Transverse colon (tissue), 4 donors: ENCODE results near the gene LEPR. TPM values are rescaled to one million over a fixed set of nuclear protein-coding genes. Genes with fewer than 3 reads are reported as not detected.

ENCODE experiments used
- DNase-seq: peaks from one replicate; pipeline ENCODE4 v3.0.0-alpha.2; 2019
- H3K27ac ChIP-seq, 4 donors: fragments of 200-600 bp; sonication (generic); 2 replicates each; pipeline ENCODE4 v1.5.1; 2016 to 2018; ENCODE audit warnings: inconsistent platforms in 4 of 4
- H3K27me3 ChIP-seq: fragments of 200-600 bp; sonication (generic); 2 replicates; pipeline ENCODE4 v1.5.1; 2017; ENCODE audit warnings: inconsistent platforms
- H3K36me3 ChIP-seq, 4 donors: fragments of 200-600 bp; sonication (generic); 2 replicates each; pipeline ENCODE4 v1.5.1; 2017 to 2019; ENCODE audit warnings: inconsistent platforms in 4 of 4
- H3K4me1 ChIP-seq, 4 donors: fragments of 200-600 bp; sonication (generic); 2 replicates each; pipeline ENCODE4 v1.5.1; 2017 to 2020; ENCODE audit warnings: inconsistent platforms in 4 of 4
- H3K4me3 ChIP-seq, 4 donors: fragments of 200-600 bp; sonication (generic); 1 replicate in 1 of 4; 2 replicates in 3 of 4; pipeline versions ENCODE4 v1.5.1 to v1.6.1; 2017 to 2019; ENCODE audit warnings: inconsistent platforms in 4 of 4
- H3K9me3 ChIP-seq, 2 donors: fragments of 200-600 bp; sonication (generic); 2 replicates each; pipeline ENCODE4 v1.5.1; 2017 to 2019; ENCODE audit warnings: inconsistent platforms in 2 of 2
- EP300 ChIP-seq: sonication (generic); formaldehyde crosslinking; IDR thresholded peaks from one replicate; pipeline ENCODE4 v1.6.1; 2017; ENCODE audit warnings: antibody characterized with exemption, low read depth
- POLR2A ChIP-seq: fragments of 450-650 bp; IDR thresholded peaks from one replicate; pipeline ENCODE4 v1.6.1; 2016; ENCODE audit warnings: antibody characterized with exemption, mild to moderate bottlenecking, moderate library complexity
- POLR2AphosphoS5 ChIP-seq, 3 donors: sonication (generic); formaldehyde crosslinking; IDR thresholded peaks; one replicate each; pipeline ENCODE4 v1.6.1; 2016; ENCODE audit warnings: antibody characterized with exemption in 3 of 3
- WGBS, 2 donors: methylation state at CpG; one replicate each; pipeline ENCODE4 v1.1.5; 2018; ENCODE audit warnings: low coverage in 1 of 2; 5-methylcytosine and 5-hydroxymethylcytosine counted together
- in situ Hi-C, 4 donors: fragments of 200-750 bp; cut with MboI; loops; one replicate each; pipeline versions ENCODE4 v1.15.0 to v1.15.1; 2017; ENCODE audit warnings: low sequenced_read_pairs in 3 of 4, low pct_ligation_motif_present in 1 of 4, low pct_unique_long_range_greater_than_20kb in 1 of 4
- intact Hi-C: fragments of 100-400 bp; cut with DNase I; formaldehyde crosslinking; loops from one replicate; pipeline ENCODE4 v1.15.1; 2023; ENCODE audit warnings: low total_unique reads
- total RNA-seq, 4 donors: library from RNA; depleted of rRNA; stranded (reverse); fragments of >200 nt; gene quantifications; one replicate each; pipeline ENCODE4 v1.1.0, GENCODE V29; 2016
- TF ChIP-seq, protein P1 (sequence below), 5 experiments: fragments of 200-600 bp in 3 of 5; fragments of 450-650 bp in 2 of 5; sonication (generic) in 3 of 5; IDR thresholded peaks; 1 replicate in 2 of 5; 2 replicates in 3 of 5; pipeline ENCODE4 v1.5.1; 2016 to 2017; ENCODE audit warnings: antibody characterized with exemption in 5 of 5, inconsistent platforms in 3 of 5, mild to moderate bottlenecking in 2 of 5, moderate library complexity in 1 of 5

LEPR gene
- total RNA-seq, 4 donors from 2014 or later: 0.37 to 8.4 (median 1.5) TPM

DNA sequence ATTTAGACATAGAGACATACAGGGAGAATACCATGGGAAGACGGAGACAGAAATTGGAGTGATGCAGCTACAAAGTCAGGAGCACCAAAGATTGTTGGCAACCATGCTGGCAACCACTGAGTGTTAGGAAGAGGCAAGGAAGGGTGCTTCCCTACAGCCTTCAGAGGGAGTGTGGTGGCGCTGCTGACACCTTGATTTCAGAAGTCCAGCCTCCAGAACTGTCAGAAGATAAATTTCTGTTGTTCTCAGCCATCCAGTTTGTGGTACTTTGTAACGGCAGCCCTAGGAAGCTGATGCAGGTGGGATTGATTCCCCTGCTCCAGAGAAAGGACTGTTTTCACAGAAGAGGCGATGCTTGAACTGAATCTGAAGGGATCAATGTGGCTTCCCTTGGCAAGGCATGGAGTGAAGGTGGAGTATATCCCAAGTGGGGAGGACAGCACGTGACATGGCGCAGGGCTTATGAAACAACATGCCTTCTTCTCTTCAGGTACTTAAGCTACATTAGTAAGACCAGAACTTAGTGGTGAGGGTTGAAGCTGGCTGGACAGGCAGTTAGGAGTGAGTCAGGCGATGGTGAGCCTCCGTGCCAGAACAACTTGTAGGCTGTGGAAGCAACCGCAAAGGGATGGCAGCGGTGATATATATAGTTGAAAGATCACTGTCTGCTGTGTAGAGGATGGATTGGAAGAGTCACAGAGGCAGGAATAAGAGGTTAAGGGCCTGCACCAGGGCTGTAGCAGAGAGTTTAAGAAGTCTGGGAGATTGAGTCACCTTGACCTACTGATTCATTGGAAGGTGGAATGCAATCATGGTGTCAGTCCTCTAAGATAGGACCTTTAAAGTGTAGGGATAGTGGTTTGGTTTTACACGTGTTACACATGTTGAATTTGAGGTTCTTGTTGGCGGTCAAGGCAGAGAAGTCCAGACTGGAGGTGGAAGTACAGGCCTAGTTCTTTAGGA is 2.1 kb downstream of the LEPR start:
- in situ Hi-C loops (loop anchor here in 2 of 4 donors (25.0 kb wide), 2 partner anchors 335 to 360 kb away; no protein-coding TSS in a partner anchor), intact Hi-C loops (no loop called here)
- no peaks in the 10 kb centered on the region for H3K9me3 ChIP-seq
- TF ChIP-seq POLR2A (no peak), EP300 (no peak), POLR2AphosphoS5 (IDR thresholded peaks at IDR 0.05) (no peak)
- TF ChIP-seq, protein P1, sequence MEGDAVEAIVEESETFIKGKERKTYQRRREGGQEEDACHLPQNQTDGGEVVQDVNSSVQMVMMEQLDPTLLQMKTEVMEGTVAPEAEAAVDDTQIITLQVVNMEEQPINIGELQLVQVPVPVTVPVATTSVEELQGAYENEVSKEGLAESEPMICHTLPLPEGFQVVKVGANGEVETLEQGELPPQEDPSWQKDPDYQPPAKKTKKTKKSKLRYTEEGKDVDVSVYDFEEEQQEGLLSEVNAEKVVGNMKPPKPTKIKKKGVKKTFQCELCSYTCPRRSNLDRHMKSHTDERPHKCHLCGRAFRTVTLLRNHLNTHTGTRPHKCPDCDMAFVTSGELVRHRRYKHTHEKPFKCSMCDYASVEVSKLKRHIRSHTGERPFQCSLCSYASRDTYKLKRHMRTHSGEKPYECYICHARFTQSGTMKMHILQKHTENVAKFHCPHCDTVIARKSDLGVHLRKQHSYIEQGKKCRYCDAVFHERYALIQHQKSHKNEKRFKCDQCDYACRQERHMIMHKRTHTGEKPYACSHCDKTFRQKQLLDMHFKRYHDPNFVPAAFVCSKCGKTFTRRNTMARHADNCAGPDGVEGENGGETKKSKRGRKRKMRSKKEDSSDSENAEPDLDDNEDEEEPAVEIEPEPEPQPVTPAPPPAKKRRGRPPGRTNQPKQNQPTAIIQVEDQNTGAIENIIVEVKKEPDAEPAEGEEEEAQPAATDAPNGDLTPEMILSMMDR (IDR thresholded peaks at IDR 0.05): no peak
- peak overlapping the region in 2 of 4 donors; percentile 96 to 99 for H3K27ac ChIP-seq
- H3K36me3 ChIP-seq: peaks cover 0 to 19% (median 8%) of the 10 kb centered on the region in 4 donors
- H3K27me3 ChIP-seq: no peaks in the 10 kb centered on the region
- DNase-seq: no peak
- peak overlapping the region in 1 of 4 donors; percentile 99 for H3K4me3 ChIP-seq
- peaks cover 8 to 33% (median 13%) of the 10 kb centered on the region in 4 donors for H3K4me1 ChIP-seq
- 80 to 96% methylated on average over 1 to 12 of the region's 12 CpGs for WGBS, 2 donors

DNA sequence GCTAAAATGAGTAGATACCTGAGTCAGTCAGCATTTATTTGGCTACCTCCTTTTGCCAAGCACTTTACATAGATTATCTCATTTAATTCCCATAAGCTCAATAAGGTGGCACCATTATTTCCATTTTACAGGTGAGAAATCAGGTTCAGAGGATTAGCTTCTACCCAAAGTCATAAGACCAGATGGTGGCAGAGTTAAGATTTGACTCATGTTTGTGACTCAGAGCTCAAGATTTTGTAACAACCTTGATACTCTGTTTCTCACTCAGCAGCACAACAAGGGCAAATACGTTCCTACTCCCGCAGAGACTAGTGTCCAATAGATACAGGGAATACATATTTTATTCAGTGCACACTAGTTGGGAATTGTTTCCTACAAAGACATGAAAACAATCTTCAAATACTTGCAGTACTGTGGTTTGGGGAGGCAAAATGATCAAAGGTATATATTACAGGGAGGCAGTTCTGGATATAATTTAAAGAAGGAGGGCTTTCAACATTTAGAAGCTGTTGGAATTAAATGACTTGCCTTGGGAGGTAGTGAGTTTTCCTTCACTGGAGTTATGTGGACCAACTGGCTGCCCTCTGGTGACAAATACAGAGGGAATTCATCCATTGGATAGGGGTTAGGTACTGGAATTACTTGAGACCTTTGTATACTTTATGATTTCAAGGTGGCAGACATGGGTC is 3.6 kb downstream of the LEPR start:
- TF ChIP-seq, protein P1 (IDR thresholded peaks at IDR 0.05): no peak
- TF ChIP-seq POLR2A: no peak
- no peak for TF ChIP-seq EP300
- TF ChIP-seq POLR2AphosphoS5 (IDR thresholded peaks at IDR 0.05): no peak
- H3K4me1 ChIP-seq: peaks cover 8 to 32% (median 13%) of the 10 kb centered on the region in 4 donors
- 91% methylated on average over 2 of the region's 2 CpGs; no CpG with 5 or more reads in 1 of the 2 donors for WGBS, 2 donors
- peaks cover 0 to 30% (median 14%) of the 10 kb centered on the region in 4 donors for H3K36me3 ChIP-seq
- no peaks in the 10 kb centered on the region for H3K9me3 ChIP-seq
- intact Hi-C loops: no loop called here
- H3K27ac ChIP-seq: no peak overlapping the region
- in situ Hi-C loops: loop anchor here in 2 of 4 donors (25.0 kb wide), 2 partner anchors 337 to 362 kb away; no protein-coding TSS in a partner anchor
- no peak overlapping the region for H3K4me3 ChIP-seq
- DNase-seq: no peak
- H3K27me3 ChIP-seq: no peaks in the 10 kb centered on the region

DNA sequence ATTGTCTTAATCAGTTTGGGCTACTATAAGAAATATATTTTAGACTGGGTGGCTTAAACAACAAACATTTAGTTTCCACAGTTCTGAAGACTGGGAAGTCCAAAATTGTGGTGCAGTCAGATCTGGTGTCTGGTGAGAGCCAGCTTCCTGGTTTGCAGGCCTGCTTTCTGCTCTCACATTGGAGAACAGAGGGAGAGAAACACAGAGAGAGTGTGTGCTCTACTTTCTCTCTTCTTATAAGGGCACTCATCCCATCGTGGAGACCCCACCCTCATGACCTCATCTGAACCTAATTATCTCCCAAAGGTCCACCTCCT is 4.1 kb downstream of the LEPR start:
- intact Hi-C loops (no loop called here), in situ Hi-C loops (loop anchor here in 2 of 4 donors (25.0 kb wide), 2 partner anchors 337 to 362 kb away; no protein-coding TSS in a partner anchor)
- Histone ChIP-seq H3K36me3 (peaks cover 0 to 33% (median 14%) of the 10 kb centered on the region in 4 donors), H3K4me3 (no peak overlapping the region), H3K9me3 (no peaks in the 10 kb centered on the region), H3K4me1 (peaks cover 8 to 27% (median 13%) of the 10 kb centered on the region in 4 donors), H3K27ac (no peak overlapping the region), H3K27me3 (no peaks in the 10 kb centered on the region)
- TF ChIP-seq POLR2A (no peak), EP300 (no peak), POLR2AphosphoS5 (IDR thresholded peaks at IDR 0.05) (no peak)
- TF ChIP-seq, protein P1 (IDR thresholded peaks at IDR 0.05): no peak
- no peak for DNase-seq
- WGBS, 2 donors: 65% methylated on average over 1 of the region's 1 CpG; no CpG with 5 or more reads in 1 of the 2 donors

DNA sequence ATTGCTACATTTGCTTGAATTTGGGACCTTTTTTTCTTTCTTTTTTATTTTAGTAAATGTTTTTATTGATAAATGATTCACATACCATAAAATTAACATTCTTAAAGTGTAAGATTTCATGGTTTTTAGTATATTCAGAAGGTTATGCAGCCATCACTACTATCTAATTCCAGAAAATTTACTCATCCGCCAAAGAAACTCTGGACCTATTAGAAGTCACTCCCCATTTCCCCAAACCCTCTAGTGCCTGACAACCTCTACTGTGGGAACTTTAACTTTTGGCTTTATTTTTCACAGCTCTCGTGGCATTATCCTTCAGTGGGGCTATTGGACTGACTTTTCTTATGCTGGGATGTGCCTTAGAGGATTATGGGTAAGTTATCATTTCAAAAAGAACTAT is 4.5 kb downstream of the LEPR start:
- H3K27me3 ChIP-seq: no peaks in the 10 kb centered on the region
- TF ChIP-seq POLR2AphosphoS5 (IDR thresholded peaks at IDR 0.05): no peak
- no peak for TF ChIP-seq EP300
- TF ChIP-seq POLR2A: no peak
- TF ChIP-seq, protein P1 (IDR thresholded peaks at IDR 0.05): no peak
- in situ Hi-C loops (loop anchor here in 2 of 4 donors (25.0 kb wide), 1 partner anchor 262 kb away; no protein-coding TSS in a partner anchor), intact Hi-C loops (no loop called here)
- peaks cover 0 to 33% (median 14%) of the 10 kb centered on the region in 4 donors for H3K36me3 ChIP-seq
- no peak overlapping the region for H3K4me3 ChIP-seq
- 88 to 100% methylated on average over 2 of the region's 2 CpGs for WGBS, 2 donors
- H3K27ac ChIP-seq: no peak overlapping the region
- no peak for DNase-seq
- no peaks in the 10 kb centered on the region for H3K9me3 ChIP-seq
- peaks cover 8 to 25% (median 13%) of the 10 kb centered on the region in 4 donors for H3K4me1 ChIP-seq
